LoVo (cell line): Measurements from ENCODE around the gene CTRB1.
"Not testable (repeated sequence)": the region's sequence is repeated elsewhere in the genome, so short reads cannot be mapped to it uniquely, and the experiment has no call there.

Source experiments
- DNase-seq: peaks from one replicate; pipeline ENCODE4 v3.0.0-alpha.2; 2016; ENCODE audit warnings: low spot score

CTRB1 gene

GRCh38 chr16:75256696-75257343 lies 38.0 kb downstream of the CTRB1 start:
- no peak for DNase-seq

GRCh38 chr16:75257886-75258806 lies 39.4 kb downstream of the CTRB1 start:
- DNase-seq, result no peak

- DNase-seq, result no peak
These were observed 40.0 kb downstream of the CTRB1 start for GRCh38 chr16:75258807-75259141.

GRCh38 chr16:75260851-75261589 lies 42.2 kb downstream of the CTRB1 start:
- DNase-seq, result no peak

- no peak for DNase-seq
These were observed 42.8 kb downstream of the CTRB1 start for GRCh38 chr16:75261590-75262078.

- DNase-seq, result no peak
These were observed 43.5 kb downstream of the CTRB1 start for GRCh38 chr16:75262104-75262799.

GRCh38 chr16:75262800-75263127 lies 44.0 kb downstream of the CTRB1 start:
- DNase-seq, result no peak

GRCh38 chr16:75263291-75263962 lies 44.6 kb downstream of the CTRB1 start:
- no peak for DNase-seq

GRCh38 chr16:75263963-75264445 lies 45.2 kb downstream of the CTRB1 start:
- peak; percentile 24 for DNase-seq

GRCh38 chr16:75264457-75264998 lies 45.7 kb downstream of the CTRB1 start:
- no peak for DNase-seq

- DNase-seq, result no peak
These were observed 46.5 kb downstream of the CTRB1 start for GRCh38 chr16:75264999-75265910.

GRCh38 chr16:75265911-75266701 lies 47.3 kb downstream of the CTRB1 start:
- peak; percentile 81 for DNase-seq

GRCh38 chr16:75266738-75267630 lies 48.2 kb downstream of the CTRB1 start:
- DNase-seq, result no peak

GRCh38 chr16:75267631-75268264 lies 49.0 kb downstream of the CTRB1 start:
- DNase-seq, result peak; percentile 79

- DNase-seq, result not testable (repeated sequence)
These were observed 50.6 kb downstream of the CTRB1 start for GRCh38 chr16:75269358-75269757.

- DNase-seq, result no peak
These were observed 52.8 kb downstream of the CTRB1 start for GRCh38 chr16:75271441-75272096.

GRCh38 chr16:75272097-75272551 lies 53.3 kb downstream of the CTRB1 start:
- DNase-seq, result no peak
